HEK293T (cell line): ENCODE data around the gene LMCD1.

ENCODE experiments used
- CTCF ChIA-PET: fragments of 350-600 bp; formaldehyde crosslinking; extraction: SDS; loops from one replicate; lab custom pipeline; 2021; ENCODE audit warnings: antibody characterized with exemption, inconsistent platforms; lab: Yijun Ruan, JAX
- POLR2A ChIA-PET: fragments of 350-600 bp; formaldehyde crosslinking; extraction: SDS; loops from one replicate; lab custom pipeline; 2020; ENCODE audit warnings: antibody characterized with exemption, inconsistent platforms; lab: Yijun Ruan, JAX
- DNase-seq: peaks from one replicate; pipeline ENCODE4 v3.0.0; 2012; ENCODE audit warnings: mixed read lengths; ENCODE audit errors: extremely low spot score
- ARNT ChIP-seq: fragments of 450-650 bp; IDR thresholded peaks from 2 replicates; pipeline ENCODE4 v1.6.1; 2017; ENCODE audit warnings: mild to moderate bottlenecking
- BHLHE40 ChIP-seq: fragments of 450-650 bp; IDR thresholded peaks from 2 replicates; pipeline ENCODE4 v1.6.1; 2016; ENCODE audit warnings: mild to moderate bottlenecking, moderate library complexity, borderline replicate concordance
- CTBP1 ChIP-seq: fragments of 450-650 bp; IDR thresholded peaks from 2 replicates; pipeline ENCODE4 v1.6.1; 2016; ENCODE audit warnings: borderline replicate concordance
- ELF4 ChIP-seq: fragments of 450-650 bp; IDR thresholded peaks from 2 replicates; pipeline ENCODE4 v1.6.1; 2017; ENCODE audit warnings: antibody characterized with exemption
- FOXA1 ChIP-seq: fragments of 450-650 bp; IDR thresholded peaks from 2 replicates; pipeline ENCODE4 v1.6.1; 2016; ENCODE audit warnings: mild to moderate bottlenecking
- FOXK2 ChIP-seq: fragments of 450-650 bp; IDR thresholded peaks from 2 replicates; pipeline ENCODE4 v1.6.1; 2016; ENCODE audit warnings: mild to moderate bottlenecking
- FOXM1 ChIP-seq: fragments of 450-650 bp; IDR thresholded peaks from 2 replicates; pipeline ENCODE4 v1.6.1; 2017; ENCODE audit warnings: mild to moderate bottlenecking, borderline replicate concordance
- HDGF ChIP-seq: fragments of 450-650 bp; IDR thresholded peaks from 2 replicates; pipeline ENCODE4 v1.6.1; 2017; ENCODE audit warnings: antibody characterized with exemption, borderline replicate concordance
- L3MBTL2 ChIP-seq: fragments of 450-650 bp; conservative IDR thresholded peaks from 2 replicates; pipeline ENCODE4 v1.6.1; 2016; ENCODE audit warnings: mild to moderate bottlenecking
- LEF1 ChIP-seq: fragments of 450-650 bp; IDR thresholded peaks from 2 replicates; pipeline ENCODE4 v1.6.1; 2017; ENCODE audit warnings: mild to moderate bottlenecking, borderline replicate concordance
- NFRKB ChIP-seq: fragments of 450-650 bp; IDR thresholded peaks from 2 replicates; pipeline ENCODE4 v1.6.1; 2016; ENCODE audit warnings: mild to moderate bottlenecking, moderate library complexity
- PKNOX1 ChIP-seq: fragments of 450-650 bp; IDR thresholded peaks from 2 replicates; pipeline ENCODE4 v1.6.1; 2016
- SP1 ChIP-seq: fragments of 450-650 bp; IDR thresholded peaks from 2 replicates; pipeline ENCODE4 v1.6.1; 2017
- SUZ12 ChIP-seq: fragments of 450-650 bp; IDR thresholded peaks from 2 replicates; pipeline ENCODE4 v1.6.1; 2016; ENCODE audit warnings: mild to moderate bottlenecking
- TARDBP ChIP-seq: fragments of 450-650 bp; IDR thresholded peaks from 2 replicates; pipeline ENCODE4 v1.6.1; 2016
- ZNF384 ChIP-seq: fragments of 450-650 bp; IDR thresholded peaks from 2 replicates; pipeline ENCODE4 v1.6.1; 2016

Gene LMCD1

DNA sequence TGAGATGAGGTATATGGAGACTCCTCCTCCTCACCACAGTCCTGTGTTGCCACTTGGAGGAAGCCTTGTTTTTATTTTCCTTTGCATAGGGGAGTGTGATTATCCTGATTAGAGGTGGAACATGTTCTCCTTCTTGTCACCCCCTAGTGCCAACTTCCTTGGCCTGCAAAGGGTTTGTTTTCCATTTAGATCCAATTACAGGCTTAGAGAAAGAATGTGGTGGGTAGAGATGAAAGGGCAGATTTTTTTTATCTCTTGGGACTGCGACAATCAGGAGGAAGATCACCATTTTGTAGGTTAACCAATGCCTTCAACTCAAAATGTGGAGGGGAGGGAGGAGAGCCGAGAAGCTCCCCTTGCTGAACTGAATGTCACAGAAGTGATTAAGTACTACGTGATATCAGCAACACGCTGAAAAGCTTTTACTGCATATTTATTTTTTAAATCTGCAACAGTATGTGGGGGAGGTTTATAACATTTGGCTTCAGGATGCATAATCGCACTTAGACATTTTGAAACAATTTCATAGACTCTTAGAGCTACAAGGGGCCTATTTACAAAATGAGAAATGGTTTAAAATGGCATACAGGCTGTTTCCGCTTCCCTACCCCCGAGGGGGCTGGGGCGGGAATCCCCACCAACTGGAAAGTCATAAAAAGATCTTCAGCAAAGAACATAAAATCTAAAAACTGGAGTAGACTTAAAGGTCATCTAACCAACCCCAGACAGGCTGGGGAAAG is 2.4 kb downstream of the LMCD1 start:
- no peak for DNase-seq
- TF ChIP-seq ZNF384 (no peak), PKNOX1 (0 out of 2 replicates have a peak, but pooled peaks have one; percentile 5)
- ChIA-PET POLR2A (no interaction called here), CTCF (no interaction called here)

- TF ChIP-seq SUZ12 (no peak), PKNOX1 (no peak), ARNT (no peak), ELF4 (no peak), L3MBTL2 (no peak), BHLHE40 (no peak), FOXA1 (no peak), FOXK2 (no peak), ZNF384 (no peak), SP1 (no peak), LEF1 (no peak), HDGF (no peak), TARDBP (no peak), NFRKB (no peak), CTBP1 (no peak), FOXM1 (no peak)
- no peak for DNase-seq
- CTCF ChIA-PET: no interaction called here
- POLR2A ChIA-PET: no interaction called here
These were observed 3.0 kb downstream of the LMCD1 start for GRCh38 chr3:8504611-8504973.

DNA sequence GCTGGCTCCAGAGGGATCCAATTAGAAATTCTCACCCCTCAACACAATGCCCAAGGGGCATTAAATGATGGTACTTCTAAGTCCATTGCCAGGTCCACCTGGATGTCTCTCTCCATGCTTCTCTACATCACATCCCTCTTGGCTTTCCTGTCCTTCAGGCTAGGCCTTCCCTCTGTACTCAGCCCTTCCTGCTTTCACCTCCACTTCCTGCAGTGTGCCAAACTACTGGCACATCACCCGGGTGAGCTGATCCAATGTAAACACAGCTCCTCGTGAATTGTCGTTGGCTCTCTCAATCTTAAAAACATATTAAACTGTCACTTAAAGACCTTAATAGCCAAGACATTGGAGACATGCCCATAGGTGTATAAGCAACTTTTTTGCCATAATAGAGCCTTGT is 4.0 kb downstream of the LMCD1 start:
- no peak for TF ChIP-seq SP1
- 0 out of 2 replicates have a peak, but pooled peaks have one; percentile 40 for TF ChIP-seq PKNOX1
- no peak for DNase-seq
- ChIA-PET CTCF (interaction anchor here (0.6 kb wide), 1 partner anchor 1222 kb away, joined by 3 read pairs; no protein-coding TSS in a partner anchor), POLR2A (interaction anchor here (1.4 kb wide), 1 partner anchor 16 kb away, joined by 4 read pairs; no protein-coding TSS in a partner anchor)

GRCh38 chr3:8506571-8507061 is 5.0 kb downstream of the LMCD1 start:
- TF ChIP-seq ARNT: no peak
- no peak for TF ChIP-seq PKNOX1
- no peak for TF ChIP-seq LEF1
- TF ChIP-seq FOXK2: no peak
- no peak for TF ChIP-seq FOXM1
- ChIA-PET CTCF (no interaction called here), POLR2A (interaction anchor here (1.4 kb wide), 1 partner anchor 17 kb away, joined by 4 read pairs; no protein-coding TSS in a partner anchor)
- no peak for DNase-seq

- TF ChIP-seq NFRKB (no peak), SP1 (no peak), ELF4 (no peak), SUZ12 (no peak), FOXM1 (no peak), PKNOX1 (no peak)
- no peak for DNase-seq
- POLR2A ChIA-PET: no interaction called here
- CTCF ChIA-PET: no interaction called here
These were observed 5.9 kb downstream of the LMCD1 start for GRCh38 chr3:8507496-8507895.

DNA sequence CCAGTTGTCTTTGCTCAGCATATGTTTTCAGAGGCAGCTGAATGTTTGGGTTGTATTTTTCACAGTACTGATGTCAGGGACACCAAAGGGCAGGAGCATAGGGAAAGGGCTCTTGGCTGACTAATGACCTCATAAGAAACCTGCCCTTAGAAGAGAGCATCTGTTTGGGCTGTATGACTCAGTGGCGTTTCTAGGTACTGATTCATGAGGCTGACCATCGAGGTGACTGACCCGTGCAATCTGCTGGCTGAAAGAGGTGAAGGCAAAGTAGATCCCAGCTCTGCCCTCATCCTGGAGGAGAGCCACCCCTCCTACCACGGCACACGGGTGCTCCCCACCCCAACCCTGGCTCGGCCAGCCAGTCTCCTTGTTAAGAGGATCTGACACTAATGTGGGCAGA is 8.3 kb downstream of the LMCD1 start:
- CTCF ChIA-PET: no interaction called here
- POLR2A ChIA-PET: no interaction called here
- no peak for TF ChIP-seq ELF4
- no peak for TF ChIP-seq LEF1
- no peak for TF ChIP-seq FOXA1
- no peak for TF ChIP-seq NFRKB
- no peak for TF ChIP-seq SP1
- no peak for TF ChIP-seq L3MBTL2
- no peak for TF ChIP-seq FOXK2
- TF ChIP-seq ZNF384: no peak
- DNase-seq: no peak
